BJ (cell line): ENCODE measurements around the gene ANKRD42. TPM values are rescaled to one million over a fixed set of nuclear protein-coding genes. Genes with fewer than 3 reads are reported as not detected.

ENCODE experiments used
- CTCF ChIA-PET: fragments of 350-600 bp; formaldehyde crosslinking; extraction: SDS; loops from one replicate; lab custom pipeline; 2021; ENCODE audit warnings: antibody characterized with exemption, inconsistent platforms; lab: Yijun Ruan, JAX
- POLR2A ChIA-PET: fragments of 300-600 bp; sonication (Branson Sonifier 250); formaldehyde crosslinking; extraction: SDS; loops from one replicate; lab custom pipeline; 2021; ENCODE audit warnings: antibody characterized with exemption; lab: Charles Lee
- DNase-seq: peaks from one replicate; pipeline ENCODE4 v3.0.0-alpha.2; 2011; ENCODE audit warnings: low read depth
- H3K27me3 ChIP-seq: 2 replicates; pipeline ENCODE4 v1.6.0; 2011; ENCODE audit warnings: low read length; ENCODE audit not compliant: control insufficient read depth, insufficient read depth
- H3K36me3 ChIP-seq: 2 replicates; pipeline ENCODE4 v1.5.1; 2011; ENCODE audit warnings: low read length; ENCODE audit not compliant: control insufficient read depth, insufficient read depth
- H3K4me3 ChIP-seq: 2 replicates; pipeline ENCODE4 v1.5.1; 2011; ENCODE audit warnings: low read depth, mild to moderate bottlenecking, control low read depth, low read length
- polyA plus RNA-seq: library from polyadenylated mRNA; depleted of rRNA; stranded (reverse); fragments of >200 nt; gene quantifications from 2 replicates; pipeline ENCODE4 v1.2.3, GENCODE V29; 2011
- TF ChIP-seq, protein P1 (sequence below): IDR thresholded peaks from 2 replicates; pipeline ENCODE4 v1.5.1; 2011; ENCODE audit warnings: low read depth, mild to moderate bottlenecking, control low read depth, inconsistent platforms, low read length, moderate library complexity; ENCODE audit not compliant: insufficient read depth

Gene ANKRD42
- polyA plus RNA-seq, 1 experiment, result 5.1 TPM

DNA sequence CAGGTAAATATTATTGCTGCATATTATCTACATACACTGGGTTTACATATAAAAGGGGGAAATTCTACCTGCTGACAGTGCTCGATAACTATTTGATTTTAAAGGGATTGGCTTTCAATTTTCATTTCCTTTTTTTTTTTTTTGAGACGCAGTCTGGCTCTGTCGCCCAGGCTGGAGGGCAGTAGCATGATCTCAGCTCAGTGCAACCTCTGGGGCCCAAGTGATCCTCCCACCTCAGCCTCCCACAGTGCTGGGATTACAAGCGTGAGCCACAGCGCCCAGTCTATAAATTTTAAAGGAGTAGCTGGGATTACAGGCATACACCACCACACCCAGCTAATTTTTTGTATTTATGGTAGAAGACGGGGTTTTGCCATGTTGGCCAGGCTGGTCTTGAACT lies 39.7 kb upstream of the ANKRD42 start:
- Histone ChIP-seq H3K27me3 (no peaks in the 10 kb centered on the region), H3K36me3 (no peaks in the 10 kb centered on the region), H3K4me3 (no peak overlapping the region)
- DNase-seq, result no peak
- POLR2A ChIA-PET, result no interaction called here
- TF ChIP-seq, protein P1, sequence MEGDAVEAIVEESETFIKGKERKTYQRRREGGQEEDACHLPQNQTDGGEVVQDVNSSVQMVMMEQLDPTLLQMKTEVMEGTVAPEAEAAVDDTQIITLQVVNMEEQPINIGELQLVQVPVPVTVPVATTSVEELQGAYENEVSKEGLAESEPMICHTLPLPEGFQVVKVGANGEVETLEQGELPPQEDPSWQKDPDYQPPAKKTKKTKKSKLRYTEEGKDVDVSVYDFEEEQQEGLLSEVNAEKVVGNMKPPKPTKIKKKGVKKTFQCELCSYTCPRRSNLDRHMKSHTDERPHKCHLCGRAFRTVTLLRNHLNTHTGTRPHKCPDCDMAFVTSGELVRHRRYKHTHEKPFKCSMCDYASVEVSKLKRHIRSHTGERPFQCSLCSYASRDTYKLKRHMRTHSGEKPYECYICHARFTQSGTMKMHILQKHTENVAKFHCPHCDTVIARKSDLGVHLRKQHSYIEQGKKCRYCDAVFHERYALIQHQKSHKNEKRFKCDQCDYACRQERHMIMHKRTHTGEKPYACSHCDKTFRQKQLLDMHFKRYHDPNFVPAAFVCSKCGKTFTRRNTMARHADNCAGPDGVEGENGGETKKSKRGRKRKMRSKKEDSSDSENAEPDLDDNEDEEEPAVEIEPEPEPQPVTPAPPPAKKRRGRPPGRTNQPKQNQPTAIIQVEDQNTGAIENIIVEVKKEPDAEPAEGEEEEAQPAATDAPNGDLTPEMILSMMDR, result no peak
- CTCF ChIA-PET, result interaction anchor here (1.4 kb wide), 1 partner anchor 96 kb away, joined by 4 read pairs; no protein-coding TSS in a partner anchor

DNA sequence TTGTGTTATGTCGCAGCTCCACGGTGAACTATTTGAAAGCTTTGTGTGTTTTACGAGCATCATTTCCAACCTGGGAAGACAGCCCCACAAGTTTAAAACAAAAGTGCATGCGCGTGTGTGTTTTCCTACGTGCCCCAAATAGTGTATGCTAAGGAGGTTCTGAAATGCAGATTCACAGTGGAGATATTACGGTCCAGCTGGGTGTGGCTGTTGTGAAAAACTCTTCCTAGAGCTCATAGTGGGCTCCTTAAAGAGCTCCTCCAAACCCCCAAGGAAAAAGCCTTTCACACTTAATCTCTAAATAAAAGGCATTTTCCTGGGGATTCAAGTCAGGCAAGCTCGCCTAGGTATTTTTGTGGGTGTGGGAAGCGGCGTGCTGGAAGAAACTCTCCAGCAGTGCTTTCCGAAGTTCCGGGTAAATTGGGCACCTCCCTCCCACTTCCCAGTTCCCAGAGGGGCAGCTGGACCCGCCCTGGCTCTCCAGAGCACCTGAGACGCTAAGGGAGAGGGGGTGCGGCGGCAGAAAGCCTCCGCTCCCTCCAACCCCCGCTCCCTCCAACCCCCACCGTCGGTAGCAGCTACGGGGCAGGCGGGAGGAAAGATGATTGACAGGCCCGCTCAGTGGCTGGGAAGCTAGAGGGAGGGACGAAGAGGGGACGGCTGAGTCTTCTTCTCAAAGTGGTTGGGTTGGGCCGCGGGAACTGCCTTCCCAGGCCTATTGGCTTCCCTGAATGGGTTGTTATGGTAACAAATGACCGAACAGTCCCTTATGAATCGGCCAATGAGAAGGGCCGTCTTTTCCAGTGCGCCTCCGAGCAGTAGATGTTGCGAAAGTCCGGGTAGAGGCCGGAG lies 37.1 kb upstream of the ANKRD42 start:
- DNase-seq, result peak; percentile 100
- Histone ChIP-seq H3K36me3 (no peaks in the 10 kb centered on the region), H3K4me3 (peak overlapping the region; percentile 68), H3K27me3 (no peaks in the 10 kb centered on the region)
- TF ChIP-seq, protein P1, result no peak
- CTCF ChIA-PET, result interaction anchor here (0.8 to 2.0 kb wide), 3 partner anchors 230 to 472 kb away, joined by 3 to 5 read pairs (median 4); no protein-coding TSS in a partner anchor
- POLR2A ChIA-PET, result interaction anchor here (1.0 to 1.2 kb wide), 5 partner anchors 10 to 255 kb away, joined by 3 to 6 read pairs (median 4); partner anchors contain the start of genes DDIAS and RAB30

DNA sequence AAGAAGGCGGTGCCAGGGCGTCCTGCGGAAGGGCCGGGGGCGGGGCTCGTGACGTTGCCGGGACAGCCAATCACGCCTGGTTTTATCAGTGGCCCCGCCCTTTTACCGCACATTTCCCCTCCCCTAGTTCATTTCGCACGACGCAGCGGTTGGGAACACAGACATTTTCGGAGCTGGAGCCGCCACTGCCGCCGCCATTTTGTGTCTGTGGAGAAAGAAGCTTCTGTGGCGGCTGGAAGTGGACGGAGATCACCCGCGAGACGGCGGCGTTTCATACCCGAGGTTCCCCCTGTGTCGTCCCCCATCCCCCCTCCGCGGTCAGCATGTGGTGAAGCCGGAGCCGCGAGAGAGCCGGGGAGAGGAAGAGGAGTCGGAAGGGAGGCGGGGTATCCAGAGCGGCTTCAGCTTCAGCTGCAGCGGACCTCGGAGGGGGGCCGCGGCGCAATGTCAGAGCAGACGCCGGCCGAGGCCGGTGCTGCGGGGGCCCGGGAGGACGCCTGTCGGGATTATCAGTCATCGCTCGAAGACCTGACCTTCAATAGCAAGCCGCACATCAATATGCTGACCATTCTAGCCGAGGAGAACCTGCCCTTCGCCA lies 36.4 kb upstream of the ANKRD42 start, which contains the start of gene PCF11:
Gene PCF11, plus strand, starts transcription at position 136 of the 598 bp plus-strand sequence. Its CDS starts 309 bp downstream, at position 445.
- no peaks in the 10 kb centered on the region for H3K27me3 ChIP-seq
- TF ChIP-seq, protein P1, result no peak
- ChIA-PET CTCF (interaction anchor here (0.8 to 2.0 kb wide), 4 partner anchors 67 to 471 kb away, joined by 3 to 5 read pairs (median 4); no protein-coding TSS in a partner anchor), POLR2A (interaction anchor here (0.6 to 1.2 kb wide), 4 partner anchors 30 to 256 kb away, joined by 4 to 6 read pairs (median 4); partner anchors contain the start of gene DDIAS)
- DNase-seq, result no peak
- H3K36me3 ChIP-seq, result no peaks in the 10 kb centered on the region
- H3K4me3 ChIP-seq, result peak within 1 kb of the TSS; percentile 92

DNA sequence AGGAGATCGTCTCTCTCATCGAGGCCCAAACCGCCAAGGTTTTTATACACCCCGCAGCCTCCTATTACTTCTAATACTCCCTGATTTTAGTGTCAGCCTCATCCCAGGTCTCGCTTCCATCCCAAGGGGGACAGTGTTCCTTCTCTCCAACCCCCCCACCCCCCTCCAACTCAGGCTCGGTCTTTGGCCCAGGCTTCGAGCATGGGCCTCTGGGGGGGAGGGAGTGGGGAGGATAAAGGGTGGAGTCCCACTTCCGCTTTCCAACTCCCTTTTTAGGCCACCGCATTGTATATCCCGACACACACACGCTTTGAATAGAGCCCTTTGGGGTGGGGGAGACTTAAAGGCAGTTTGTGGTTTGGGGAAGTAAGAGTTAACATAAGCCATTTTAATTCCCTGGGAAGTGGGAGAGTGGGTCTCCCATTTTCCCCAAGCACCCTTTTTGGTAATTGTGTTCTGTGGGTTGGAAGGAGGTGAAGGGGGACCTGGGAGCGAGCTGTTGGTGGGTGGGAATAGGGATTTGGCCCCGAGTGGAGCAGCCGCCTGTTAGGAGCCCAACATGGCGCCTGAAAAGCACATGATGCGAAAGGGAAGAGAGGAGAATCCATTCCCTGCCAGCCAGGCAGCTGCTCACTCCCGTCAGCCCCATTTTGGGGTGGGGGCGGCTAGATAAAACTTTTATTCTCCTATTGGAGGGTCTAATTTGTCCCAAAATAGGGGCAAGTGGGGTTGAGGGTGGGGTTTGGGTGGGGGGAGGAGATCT lies 35.7 kb upstream of the ANKRD42 start:
- ChIA-PET CTCF (interaction anchor here (1.2 to 2.0 kb wide), 2 partner anchors 66 to 231 kb away, joined by 3 to 5 read pairs; no protein-coding TSS in a partner anchor), POLR2A (interaction anchor here (0.6 to 1.2 kb wide), 4 partner anchors 30 to 256 kb away, joined by 4 to 6 read pairs (median 4); partner anchors contain the start of gene DDIAS)

More for the DNA sequence above, 35.7 kb upstream of the ANKRD42 start:
- Histone ChIP-seq H3K4me3 (peak overlapping the region; percentile 92), H3K36me3 (no peaks in the 10 kb centered on the region), H3K27me3 (no peaks in the 10 kb centered on the region)
- no peak for DNase-seq
- TF ChIP-seq, protein P1, result no peak
